Renal cortex interstitium (tissue), 11 donors: ENCODE results near the gene HS6ST3. TPM values are rescaled to one million over a fixed set of nuclear protein-coding genes. Genes with fewer than 3 reads are reported as not detected.
"Not testable (repeated sequence)": the region's sequence is repeated elsewhere in the genome, so short reads cannot be mapped to it uniquely, and the experiment has no call there.

Experiments
- DNase-seq, 11 donors: peaks; one replicate each; pipeline ENCODE4 v3.0.0-alpha.2; 2013; ENCODE audit warnings: low read depth in 9 of 11, low spot score in 4 of 11; ENCODE audit errors: extremely low read depth in 1 of 11
- polyA plus RNA-seq, 3 donors: library from polyadenylated mRNA; unstranded; fragments of 120-200 nt; gene quantifications; one replicate each; pipeline ENCODE4 v1.2.1, GENCODE V29; 2013; ENCODE audit not compliant: insufficient read length in 3 of 3

Gene HS6ST3
- polyA plus RNA-seq, 3 donors: 2.8 to 4.2 (median 2.8) TPM

GRCh38 chr13:96734499-96734898 is 644.6 kb downstream of the HS6ST3 start:
- DNase-seq: no peak

GRCh38 chr13:96741779-96742178 is 651.9 kb downstream of the HS6ST3 start:
- DNase-seq: peak in 1 of 11 donors; percentile 4

GRCh38 chr13:96743296-96744089 is 653.6 kb downstream of the HS6ST3 start:
- DNase-seq: no peak

GRCh38 chr13:96744367-96745331 is 654.7 kb downstream of the HS6ST3 start:
- DNase-seq: no peak

GRCh38 chr13:96746886-96747285 is 657.0 kb downstream of the HS6ST3 start:
- no peak for DNase-seq

GRCh38 chr13:96749825-96750224 is 659.9 kb downstream of the HS6ST3 start:
- no peak for DNase-seq

GRCh38 chr13:96751089-96751488 is 661.2 kb downstream of the HS6ST3 start:
- DNase-seq: no peak

GRCh38 chr13:96762876-96763275 is 673.0 kb downstream of the HS6ST3 start:
- no peak for DNase-seq

- DNase-seq: no peak
Measured at GRCh38 chr13:96766306-96766705, 676.4 kb downstream of the HS6ST3 start.

GRCh38 chr13:96768524-96768923 is 678.6 kb downstream of the HS6ST3 start:
- no peak for DNase-seq

GRCh38 chr13:96769874-96770273 is 680.0 kb downstream of the HS6ST3 start:
- peak in 2 of 11 donors; percentile 11 to 23 for DNase-seq

GRCh38 chr13:96771486-96772367 is 681.8 kb downstream of the HS6ST3 start:
- DNase-seq: no peak

- DNase-seq: no peak
Measured at GRCh38 chr13:96772426-96772825, 682.5 kb downstream of the HS6ST3 start.

- DNase-seq: not testable (repeated sequence)
Measured at GRCh38 chr13:96778302-96778701, 688.4 kb downstream of the HS6ST3 start.

- no peak for DNase-seq
Measured at GRCh38 chr13:96779691-96780090, 689.8 kb downstream of the HS6ST3 start.

- DNase-seq: no peak
Measured at GRCh38 chr13:96780105-96780504, 690.2 kb downstream of the HS6ST3 start.

- DNase-seq: no peak
Measured at GRCh38 chr13:96781141-96781540, 691.2 kb downstream of the HS6ST3 start.

- no peak for DNase-seq
Measured at GRCh38 chr13:96782186-96782585, 692.3 kb downstream of the HS6ST3 start.

GRCh38 chr13:96783057-96783456 is 693.1 kb downstream of the HS6ST3 start:
- no peak for DNase-seq
